ENCODE data around the gene TRMT1.
"Not testable (repeated sequence)": the region's sequence is repeated elsewhere in the genome, so short reads cannot be mapped to it uniquely, and the experiment has no call there.

Gene TRMT1

DNA sequence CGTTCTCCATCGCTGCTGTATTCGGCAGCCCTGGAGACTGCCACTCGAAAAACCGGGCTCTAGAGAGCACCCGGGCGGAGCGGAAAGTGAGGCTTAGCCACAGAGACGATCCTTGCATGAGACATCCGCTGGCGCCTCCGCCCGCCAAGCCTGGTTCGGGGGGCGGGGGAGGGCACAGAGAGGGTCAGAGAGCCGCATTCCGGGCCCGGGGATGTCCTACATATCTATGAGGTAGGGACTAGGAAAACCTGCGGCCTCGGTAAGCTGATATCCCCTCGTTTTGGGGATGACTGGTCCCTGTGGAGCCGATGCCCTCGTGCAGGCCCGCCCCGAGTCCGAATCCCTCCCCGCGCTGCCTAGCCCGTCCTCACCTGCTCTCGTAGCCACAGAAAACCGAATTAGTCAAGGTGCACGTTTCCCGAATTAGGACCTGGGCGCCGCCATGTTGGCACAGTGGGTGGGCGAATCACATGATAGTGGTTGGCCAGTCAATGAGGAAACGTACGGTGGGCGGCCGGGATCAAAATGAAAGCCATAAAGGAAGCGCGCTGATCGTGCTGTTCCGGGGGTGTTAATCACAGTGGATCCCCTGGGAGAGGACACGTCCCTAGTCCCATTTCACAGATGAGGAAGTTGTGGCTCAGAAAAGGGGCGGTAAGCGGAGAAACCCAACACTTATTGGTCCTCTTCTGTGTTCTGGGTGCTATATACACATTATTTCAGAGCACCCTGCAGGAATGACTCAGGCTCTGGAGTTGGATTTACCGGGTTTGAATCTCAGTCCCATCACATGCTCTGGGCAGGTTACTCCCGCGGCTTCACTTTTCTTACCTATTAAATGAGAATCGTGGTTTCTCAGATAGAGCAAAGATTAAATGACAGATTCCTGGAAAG, at the start of gene TRMT1:
TSS of gene TRMT1 (minus strand) at position 459 of the 894 bp plus-strand sequence. CDS start at position 118, 341 bp downstream.
- peak; percentile 90 to 92 for DNase-seq

GRCh38 chr19:13166151-13166550, 49.6 kb upstream of the TRMT1 start:
- DNase-seq, result not testable (repeated sequence)

GRCh38 chr19:13165162-13165997, 48.8 kb upstream of the TRMT1 start:
- DNase-seq, result no peak

DNA sequence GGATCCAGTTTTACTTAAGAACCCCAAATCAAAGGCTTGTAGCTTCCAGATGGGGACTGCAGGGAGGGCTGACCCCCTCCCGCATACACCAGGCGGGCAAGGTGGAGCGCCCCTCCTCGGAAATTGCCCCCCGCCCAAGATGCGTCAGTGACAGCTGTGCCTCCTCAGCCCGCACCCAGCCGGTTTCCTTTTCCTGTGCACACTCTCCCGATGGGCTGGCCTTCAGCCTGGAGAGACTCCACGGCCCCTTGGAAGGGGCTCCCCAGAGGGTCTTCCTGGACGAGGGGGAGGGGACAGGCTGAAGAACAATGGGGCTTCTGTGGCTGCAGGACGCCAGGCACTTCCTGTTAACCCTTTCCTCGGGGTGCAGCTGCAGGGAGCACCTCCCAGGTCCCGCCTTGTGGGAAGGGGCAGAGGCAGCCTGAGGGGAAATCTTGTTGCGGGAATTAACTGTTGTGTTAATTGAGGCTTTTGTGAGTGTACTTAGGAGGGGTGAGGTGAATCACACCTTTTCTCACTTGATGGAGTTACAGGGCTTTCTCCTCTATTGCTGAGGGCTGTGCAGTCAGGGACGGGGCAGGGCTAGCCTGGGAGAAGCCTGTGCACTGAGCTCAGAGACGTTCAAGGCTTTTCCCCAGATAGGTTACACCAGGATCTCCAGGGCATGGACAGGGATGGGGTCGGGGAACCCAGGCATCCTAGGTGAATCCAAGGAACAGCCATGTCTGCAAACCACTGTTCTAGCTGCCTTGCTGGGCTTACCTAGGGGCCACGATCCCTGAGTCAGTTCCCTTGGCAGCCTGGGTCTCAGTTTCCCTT, 48.0 kb upstream of the TRMT1 start:
- DNase-seq, result peak; percentile 29 to 34

DNA sequence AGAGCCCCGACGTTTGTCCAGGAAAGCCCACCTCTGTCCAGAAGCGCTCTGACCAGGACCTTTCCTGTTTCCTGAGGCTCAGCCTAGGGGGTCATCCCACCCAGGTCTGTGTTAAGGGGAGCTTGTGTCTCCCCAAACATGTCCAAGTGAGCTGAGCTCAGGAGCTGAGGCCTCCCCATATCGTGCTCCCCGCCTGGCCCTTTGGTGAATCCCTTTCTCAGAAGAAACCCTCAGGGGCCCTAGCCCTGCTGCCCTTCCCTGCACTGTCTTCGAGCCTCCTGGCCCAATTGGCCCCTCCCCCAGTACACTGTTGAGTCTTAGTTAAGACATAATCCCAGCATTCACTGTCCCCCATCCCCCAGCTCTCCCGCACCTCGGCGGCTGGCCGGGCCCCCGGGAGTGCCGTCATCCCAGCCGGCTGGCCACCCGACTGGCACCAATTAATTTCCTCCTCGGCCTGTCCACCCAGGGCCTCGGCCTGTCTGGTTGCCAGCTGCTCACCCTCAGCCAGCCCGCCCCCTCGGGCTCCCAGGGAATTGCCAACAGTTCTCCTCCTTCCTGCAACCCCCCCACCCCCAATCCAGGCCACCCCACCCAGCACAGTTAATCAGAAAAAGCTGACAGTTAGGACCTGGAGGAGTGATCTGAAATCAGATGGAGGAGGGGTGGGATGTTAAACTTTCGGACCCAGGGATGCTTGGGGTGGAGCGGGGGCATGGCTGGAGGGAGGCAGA, 47.2 kb upstream of the TRMT1 start:
- peak; percentile 34 to 40 for DNase-seq

DNA sequence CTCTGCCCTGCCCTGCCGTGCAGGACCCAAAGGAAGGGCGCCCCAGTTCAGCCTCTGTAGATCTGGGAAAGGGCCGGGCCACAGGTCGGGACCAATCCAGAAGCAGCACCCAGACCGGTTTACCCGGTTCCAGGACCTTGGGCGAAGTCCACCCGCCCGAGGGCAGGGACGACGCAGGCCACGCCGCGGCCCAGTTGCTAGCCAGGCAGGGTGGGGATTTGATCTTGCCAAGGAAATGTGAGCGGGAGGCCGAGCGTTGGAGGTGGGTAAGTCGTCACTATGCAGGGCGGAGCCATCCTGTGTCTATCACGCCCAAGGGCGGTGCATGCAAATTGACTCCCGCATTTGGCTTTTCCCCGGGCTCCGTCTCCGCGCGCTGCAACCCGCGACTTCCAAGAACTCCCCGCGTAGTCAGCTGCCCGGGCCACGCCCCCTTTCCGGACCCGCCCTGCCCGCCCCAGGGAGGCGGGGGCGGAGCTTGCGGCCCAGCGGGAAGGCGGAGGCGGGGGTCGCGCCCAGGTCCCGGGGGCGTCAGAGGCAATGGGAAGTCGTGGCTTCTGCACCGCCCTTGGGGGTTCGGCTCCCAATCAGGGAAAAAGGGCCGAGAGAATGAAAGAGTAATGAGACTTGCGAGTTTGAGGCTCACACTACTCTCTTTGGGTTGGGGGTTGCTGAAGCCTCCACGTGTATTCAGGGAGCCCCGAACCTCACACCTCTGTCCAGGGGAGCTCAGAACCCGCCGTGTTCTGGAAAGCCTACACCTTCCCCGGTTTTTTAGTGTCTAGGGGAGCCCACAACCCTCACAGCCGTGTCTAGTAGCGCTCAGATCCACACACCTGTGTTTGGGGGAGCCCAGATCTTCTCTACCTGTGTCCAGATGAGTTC, 46.4 kb upstream of the TRMT1 start:
- peak; percentile 90 to 91 for DNase-seq

DNA sequence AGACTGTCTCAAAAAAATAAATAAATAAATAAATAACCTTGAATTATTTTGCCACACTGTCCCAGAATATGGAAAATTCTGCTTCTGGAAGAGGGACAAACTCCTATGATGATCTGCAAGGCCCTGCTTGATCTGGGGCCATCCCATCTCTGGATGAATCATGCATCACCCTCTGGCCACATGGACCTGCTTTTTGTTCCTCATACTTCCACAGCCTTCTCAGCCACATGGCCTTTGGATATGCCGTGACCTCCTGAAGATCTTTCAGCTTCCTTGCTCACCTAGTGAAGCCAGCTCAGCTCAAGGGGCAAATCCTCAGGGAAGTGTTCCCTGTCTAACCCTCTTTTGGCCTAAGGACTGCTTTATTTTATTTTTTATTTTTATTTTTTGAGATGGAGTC, 44.0 kb upstream of the TRMT1 start:
- DNase-seq, result no peak

DNA sequence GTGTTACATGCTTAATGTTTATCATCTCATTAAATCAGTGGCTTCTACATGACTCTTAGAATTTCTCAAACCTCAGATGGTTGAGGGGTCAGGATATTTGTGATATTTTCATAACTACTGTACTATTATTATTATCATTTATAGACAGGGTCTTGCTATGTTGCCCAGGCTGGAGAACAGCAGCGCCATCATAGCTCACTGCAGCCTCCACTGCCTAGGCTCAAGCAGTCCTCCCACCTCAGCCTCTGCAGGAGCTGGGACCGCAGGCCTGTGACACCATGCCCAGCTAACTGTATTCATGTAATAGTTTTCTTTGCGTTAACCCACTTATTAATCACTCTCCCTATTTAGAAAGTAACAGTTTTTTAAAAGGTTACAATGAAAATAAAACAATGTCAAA, 43.2 kb upstream of the TRMT1 start:
- DNase-seq, result no peak

DNA sequence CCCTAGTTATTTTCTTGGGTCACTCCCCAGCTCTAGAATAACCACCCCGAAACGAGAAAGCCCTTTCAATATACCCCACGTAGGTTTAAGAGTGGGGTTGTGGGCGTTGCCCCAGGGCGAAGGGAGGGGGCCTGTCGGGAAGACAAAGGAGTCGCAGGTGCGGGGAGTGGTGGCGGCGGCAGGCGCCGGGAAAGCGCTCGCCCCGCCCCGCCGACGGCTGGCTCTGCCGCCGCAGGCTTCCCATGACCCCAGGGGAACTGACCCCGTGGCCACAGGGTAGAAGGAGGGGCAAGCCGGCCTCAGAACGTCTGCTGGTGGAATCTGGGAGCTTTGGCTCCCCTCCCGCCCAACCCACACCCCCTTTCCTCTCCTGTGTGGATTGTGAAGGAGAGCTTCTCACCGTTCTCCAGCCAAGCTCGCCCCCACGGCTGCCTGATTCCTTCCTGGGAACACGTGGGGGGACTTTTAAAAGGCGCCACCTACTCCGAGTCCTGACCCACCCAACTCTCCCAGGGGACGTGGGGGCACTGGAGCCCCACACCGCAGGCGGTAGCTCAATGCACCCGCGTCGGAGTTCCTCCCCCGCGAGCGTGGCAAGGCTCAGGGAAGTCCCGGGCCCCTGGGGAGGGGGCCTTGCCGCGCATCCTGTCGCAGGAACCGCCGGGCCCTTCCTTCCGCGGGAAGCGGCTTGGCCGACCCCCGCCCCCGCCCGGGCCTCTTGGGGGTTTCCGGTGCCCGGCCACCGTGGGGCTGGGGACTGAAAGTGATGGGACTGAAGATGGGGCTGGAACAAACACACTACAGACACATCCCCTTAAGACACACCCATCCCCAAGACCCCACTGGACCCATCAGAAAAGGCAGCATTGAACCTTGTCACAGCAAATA, 39.2 kb upstream of the TRMT1 start:
- DNase-seq, result peak; percentile 60 to 73

DNA sequence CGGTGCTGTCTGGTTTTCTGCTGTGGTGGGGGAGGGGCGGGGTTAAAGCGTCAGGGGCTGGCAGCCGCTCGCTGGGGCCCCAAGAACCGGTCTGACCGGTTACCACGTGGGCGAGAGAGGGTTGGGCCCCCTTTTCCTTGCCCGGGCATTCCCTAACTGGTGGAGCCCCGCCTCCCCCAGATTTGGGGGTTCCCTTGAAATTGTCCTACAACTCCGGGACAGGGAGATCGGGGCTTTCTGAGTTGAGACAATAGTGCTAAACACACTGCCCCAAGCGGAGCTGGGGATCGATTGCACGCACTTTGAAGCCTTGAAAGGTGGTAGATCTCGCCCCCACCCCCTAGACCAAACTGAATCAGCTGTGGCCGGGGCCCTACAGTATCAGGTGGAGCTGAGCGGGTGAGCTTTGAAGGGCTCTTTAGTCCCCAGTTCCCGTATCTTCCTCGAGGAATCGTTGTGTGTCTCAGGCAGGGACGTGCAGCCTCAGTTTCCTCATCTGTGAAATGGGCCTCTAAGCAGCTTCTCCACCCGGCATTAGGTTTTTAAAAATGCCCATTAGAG, 38.5 kb upstream of the TRMT1 start:
- DNase-seq, result peak; percentile 73 to 78

DNA sequence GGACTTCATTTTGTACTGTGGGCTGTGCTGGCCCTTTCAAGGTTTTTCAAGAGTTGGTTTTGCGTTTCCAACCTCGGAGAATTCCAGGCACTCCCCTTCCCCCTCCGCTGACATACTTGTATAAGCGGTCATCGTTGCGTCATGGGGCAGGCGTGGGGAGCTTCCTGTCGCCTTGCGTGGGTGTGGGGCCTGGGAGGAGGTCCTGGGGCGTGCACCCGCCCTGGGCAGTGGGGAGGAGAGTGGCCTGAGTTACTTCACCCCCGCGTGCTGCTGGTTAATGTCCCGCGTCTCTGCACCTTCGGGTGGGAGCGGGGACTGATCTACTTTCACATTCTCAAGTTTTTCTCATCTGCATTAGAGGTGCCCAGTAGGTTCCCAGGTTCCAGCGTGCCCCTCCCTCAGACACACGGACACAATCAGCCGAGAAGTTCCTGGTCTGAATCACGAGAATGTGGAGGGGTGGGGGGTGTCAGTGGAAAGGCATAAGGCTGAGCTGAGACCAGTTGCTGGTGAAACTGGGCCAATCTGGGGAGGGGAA, 37.8 kb upstream of the TRMT1 start:
- DNase-seq, result peak; percentile 61 to 69

GRCh38 chr19:13153569-13154240, 37.2 kb upstream of the TRMT1 start:
- peak in 1 of 2 donors; percentile 16 for DNase-seq

DNA sequence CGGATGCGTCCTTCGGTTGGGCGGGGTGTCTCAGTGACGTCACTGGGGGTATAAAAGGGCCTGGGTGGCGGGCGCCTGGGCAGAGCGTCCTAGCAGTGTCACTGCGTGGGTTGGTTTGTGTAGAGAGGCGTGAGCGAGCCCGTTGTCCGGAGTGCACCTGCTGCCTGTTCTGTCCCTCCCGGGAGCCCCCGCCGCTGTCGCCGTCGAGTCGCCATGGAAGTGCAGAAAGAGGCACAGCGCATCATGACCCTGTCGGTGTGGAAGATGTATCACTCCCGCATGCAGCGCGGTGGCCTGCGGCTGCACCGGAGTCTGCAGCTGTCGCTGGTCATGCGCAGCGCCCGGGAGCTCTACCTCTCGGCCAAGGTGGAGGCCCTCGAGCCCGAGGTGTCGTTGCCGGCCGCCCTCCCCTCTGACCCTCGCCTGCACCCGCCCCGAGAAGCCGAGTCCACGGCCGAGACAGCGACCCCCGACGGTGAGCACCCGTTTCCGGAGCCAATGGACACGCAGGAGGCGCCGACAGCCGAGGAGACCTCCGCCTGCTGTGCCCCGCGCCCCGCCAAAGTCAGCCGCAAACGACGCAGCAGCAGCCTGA, 36.5 kb upstream of the TRMT1 start:
- DNase-seq, result peak; percentile 97 to 99

DNA sequence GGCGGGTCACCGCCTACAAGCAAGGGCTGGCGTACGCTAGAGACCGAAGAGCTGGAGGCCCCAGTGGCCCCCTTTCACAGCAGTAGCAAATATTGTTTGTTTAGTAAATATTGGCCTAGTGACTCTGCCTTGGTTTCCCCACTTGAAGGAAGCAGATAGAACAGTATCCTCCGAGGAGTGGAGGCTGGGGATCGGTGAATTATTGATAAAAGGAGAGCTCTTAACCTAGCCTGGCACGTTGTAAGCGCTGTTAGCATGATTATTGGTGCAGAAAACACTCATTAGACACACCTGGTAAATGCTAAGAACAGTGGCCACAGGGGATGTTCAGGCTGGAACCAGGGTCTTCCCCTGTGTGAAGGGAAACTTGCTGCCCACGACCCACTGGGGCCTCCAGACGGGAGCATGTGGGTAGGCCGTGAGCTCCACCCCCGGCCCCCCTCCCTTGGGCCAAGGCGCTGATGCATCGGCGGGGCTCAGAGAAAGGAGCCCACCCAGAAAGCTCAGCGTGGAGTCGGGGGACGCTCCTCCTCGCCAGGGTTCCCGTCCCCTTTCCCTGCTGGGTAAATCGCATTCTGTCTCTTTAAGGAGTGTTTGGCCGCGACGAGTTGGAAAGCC, 35.9 kb upstream of the TRMT1 start:
- no peak for DNase-seq

DNA sequence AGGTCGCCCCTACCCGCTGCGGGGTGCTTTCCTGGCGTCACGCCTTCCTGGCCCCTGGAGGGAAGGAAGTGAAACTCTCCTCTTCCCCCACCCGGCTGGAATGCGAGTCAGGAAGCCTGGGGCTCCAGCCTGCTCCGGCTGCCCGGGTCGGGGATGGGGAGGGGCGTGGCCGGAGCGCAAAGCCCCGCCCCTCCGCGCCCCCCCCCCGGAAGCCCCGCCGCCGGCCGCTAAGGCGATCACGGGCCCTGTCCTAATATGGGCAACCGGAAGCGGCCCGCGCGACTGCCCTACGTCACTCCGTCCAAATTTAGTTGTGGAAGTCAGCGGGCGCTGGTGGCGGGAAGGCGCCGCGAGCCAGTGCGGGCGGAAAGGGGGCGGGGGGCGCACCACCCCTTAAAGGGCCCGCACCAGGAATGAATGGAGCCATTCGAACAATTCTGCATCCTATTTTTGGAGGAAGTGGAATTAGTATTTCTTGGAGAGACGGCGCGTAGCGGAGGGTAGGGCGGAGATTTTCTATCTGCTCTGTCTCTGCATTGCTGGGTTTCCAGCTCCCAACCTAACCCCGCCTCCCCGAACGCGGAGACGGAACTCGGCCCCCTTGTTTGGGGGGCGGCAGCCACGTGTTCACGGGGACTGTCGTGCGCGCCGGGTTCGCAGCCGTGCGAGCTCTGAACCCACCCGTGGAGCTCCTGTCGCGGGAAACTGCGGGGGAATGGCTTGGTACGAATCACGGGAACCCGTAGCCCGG, 35.2 kb upstream of the TRMT1 start:
- peak; percentile 94 to 95 for DNase-seq

DNA sequence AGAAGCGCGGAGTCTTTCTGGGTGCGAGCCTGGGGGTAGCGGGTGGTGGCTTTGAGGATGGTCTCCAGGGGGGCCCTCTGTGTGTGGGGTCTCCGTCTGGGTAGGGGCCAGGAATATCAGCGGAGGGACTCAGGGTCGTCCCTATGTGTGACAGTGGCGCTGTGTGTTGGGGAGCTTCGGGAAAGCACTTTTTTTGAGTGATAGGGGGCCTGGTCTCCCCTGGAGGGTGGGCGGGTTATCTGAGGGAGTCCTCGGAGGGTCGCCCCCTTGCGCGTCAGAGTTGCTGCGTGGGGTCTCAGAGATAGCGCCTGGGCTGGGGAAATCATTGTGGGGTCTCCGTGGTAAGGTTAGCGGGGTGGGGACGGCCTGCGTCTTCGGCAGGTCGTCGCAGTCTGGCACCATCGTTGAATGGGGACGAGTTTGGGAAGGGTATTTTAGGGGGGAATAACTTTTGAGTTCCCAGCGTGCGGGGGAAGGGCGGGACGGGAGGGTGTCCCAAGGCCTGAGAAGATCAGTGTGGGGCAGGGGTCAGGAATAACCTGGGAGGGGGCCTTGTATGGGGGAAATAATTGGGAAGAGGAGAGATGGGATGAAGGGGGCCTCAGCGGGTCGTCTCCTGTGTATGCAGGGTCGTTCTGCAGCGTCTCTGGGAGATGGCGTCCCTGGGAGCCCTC, 34.5 kb upstream of the TRMT1 start:
- DNase-seq, result peak; percentile 20 to 45

All from activated CD4-positive, alpha-beta T cell treated with anti-CD3 and anti-CD28 coated beads for 4 hours (primary cell).